Muscle layer of duodenum (tissue), 2 donors: ENCODE results near the gene ERC1.

Experiments
- H3K27ac ChIP-seq: one replicate; pipeline ENCODE4 v1.7.0; 2013; ENCODE audit warnings: mild to moderate bottlenecking, low read length
- H3K27me3 ChIP-seq: one replicate; pipeline ENCODE4 v1.7.0; 2013; ENCODE audit warnings: low read depth, mild to moderate bottlenecking, control low read depth, low read length
- H3K36me3 ChIP-seq, 2 donors: one replicate each; pipeline ENCODE4 v1.7.0; 2013; ENCODE audit warnings: low read length in 2 of 2, control low read depth in 1 of 2, mild to moderate bottlenecking in 1 of 2; ENCODE audit not compliant: insufficient read depth in 2 of 2, control insufficient read depth in 1 of 2
- H3K4me1 ChIP-seq, 2 donors: one replicate each; pipeline ENCODE4 v1.7.0; 2013; ENCODE audit warnings: low read length in 2 of 2, mild to moderate bottlenecking in 2 of 2, control low read depth in 1 of 2, moderate library complexity in 1 of 2; ENCODE audit not compliant: insufficient read depth in 2 of 2, control insufficient read depth in 1 of 2
- H3K4me3 ChIP-seq, 2 donors: one replicate each; pipeline ENCODE4 v1.7.0; 2013; ENCODE audit warnings: low read length in 2 of 2, low read depth in 1 of 2, mild to moderate bottlenecking in 1 of 2
- H3K9me3 ChIP-seq, 2 donors: one replicate each; pipeline ENCODE4 v1.7.0; 2013; ENCODE audit warnings: low read length in 2 of 2, control low read depth in 1 of 2, mild to moderate bottlenecking in 1 of 2; ENCODE audit not compliant: control insufficient read depth in 1 of 2
- donor health status: healthy.

The ERC1 gene

DNA sequence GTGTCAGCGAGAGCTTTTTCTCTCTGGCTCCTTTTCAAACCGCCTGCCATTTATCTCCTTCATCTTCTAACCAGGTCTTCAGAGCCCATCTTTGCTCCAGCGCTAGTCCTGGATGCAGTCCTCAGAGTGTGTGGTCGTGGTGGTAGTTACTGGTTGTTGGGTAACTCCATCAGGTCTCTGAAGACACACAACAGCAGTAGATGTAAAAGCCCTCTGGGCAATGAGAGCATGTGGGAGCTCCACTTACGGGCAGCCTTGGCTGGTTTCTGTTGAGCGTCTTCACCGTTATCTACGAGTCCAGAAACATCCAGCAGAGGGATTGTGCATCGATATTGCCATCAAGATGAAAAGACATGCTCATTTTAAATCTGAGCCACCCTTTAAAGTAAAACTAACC, 542.2 kb downstream of the ERC1 start:
- Histone ChIP-seq H3K4me1 (peaks cover 0 to 16% of the 10 kb centered on the region in 2 donors), H3K9me3 (no peaks in the 10 kb centered on the region), H3K36me3 (no peaks in the 10 kb centered on the region), H3K27me3 (peaks cover 35% of the 10 kb centered on the region), H3K4me3 (no peak overlapping the region), H3K27ac (no peak overlapping the region)

DNA sequence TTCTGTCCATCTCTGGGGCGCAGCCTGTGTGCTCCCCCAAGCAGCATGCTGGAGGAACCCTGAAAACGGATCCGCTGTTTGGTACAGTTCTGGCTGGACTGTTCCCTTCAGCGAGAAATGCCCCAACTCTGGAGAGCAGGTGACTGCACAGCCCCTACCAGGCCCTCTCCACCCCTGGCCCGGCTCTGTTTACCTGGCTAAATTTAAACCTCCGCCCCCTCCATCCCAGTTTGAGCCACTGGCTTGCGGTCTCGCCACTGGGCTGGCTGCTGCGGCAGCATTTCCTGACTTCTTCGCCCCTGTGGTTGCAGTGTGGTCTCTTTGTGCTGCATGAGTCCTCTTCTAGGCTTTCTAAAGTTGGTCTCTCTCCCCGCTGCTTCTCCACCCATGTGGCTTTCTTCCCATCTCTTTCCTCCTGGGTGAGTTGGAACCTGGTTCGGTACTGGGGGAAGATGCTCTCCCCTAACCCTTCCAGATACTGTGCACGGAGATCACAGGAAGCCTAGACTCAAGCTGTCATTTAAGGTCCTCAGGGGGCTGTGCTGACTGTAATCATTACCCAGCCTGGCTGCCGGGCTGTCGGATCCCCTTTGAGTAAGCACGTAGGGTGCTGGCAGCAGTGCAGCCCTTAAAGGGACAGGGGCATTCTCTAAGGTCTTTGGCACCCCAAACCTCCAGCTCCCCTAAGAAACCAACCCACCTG, 542.7 kb downstream of the ERC1 start:
- Histone ChIP-seq H3K27ac (no peak overlapping the region), H3K27me3 (peaks cover 32% of the 10 kb centered on the region), H3K36me3 (no peaks in the 10 kb centered on the region), H3K4me3 (no peak overlapping the region), H3K9me3 (no peaks in the 10 kb centered on the region), H3K4me1 (peaks cover 0 to 16% of the 10 kb centered on the region in 2 donors)

DNA sequence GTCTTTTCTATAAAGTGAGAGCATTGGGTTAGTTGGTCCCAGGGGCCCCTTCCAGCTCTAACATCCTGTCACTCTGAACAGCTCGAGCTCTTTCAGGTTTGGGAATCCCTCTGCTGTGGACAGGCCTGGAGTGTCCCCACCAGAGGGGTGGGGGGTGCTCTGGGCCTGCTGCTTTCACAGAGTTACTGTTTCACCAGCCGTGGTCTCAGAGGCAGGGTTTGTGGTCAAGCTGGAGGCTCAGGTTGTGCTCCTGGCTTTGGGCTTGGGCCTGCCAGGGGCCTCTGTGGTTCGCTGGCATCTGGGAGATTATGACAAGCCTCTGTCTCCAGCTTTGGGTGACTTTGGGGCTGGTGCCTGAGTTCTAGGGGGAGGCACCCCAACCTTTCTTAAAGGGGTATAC, 543.7 kb downstream of the ERC1 start:
- H3K27ac ChIP-seq, result no peak overlapping the region
- peaks cover 32% of the 10 kb centered on the region for H3K27me3 ChIP-seq
- peaks cover 0 to 12% of the 10 kb centered on the region in 2 donors for H3K4me1 ChIP-seq

DNA sequence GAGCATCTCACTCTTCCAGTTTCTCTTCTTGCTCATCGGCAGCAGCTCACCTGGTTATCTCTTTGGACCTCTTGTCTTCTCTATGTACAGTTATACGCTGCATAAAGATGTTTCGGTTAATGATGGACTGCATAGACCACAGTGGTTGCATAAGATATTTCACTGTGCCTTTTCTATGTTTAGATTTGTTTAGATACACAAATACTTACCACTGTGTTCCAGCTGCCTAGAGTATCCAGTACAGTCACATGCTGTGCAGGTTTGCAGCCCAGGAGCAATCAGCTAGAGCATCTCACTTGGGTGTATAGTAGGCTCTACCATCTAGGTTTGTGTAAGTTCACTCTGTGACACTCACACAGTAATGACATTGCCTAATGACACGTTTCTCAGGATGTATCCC, 545.8 kb downstream of the ERC1 start:
- no peak overlapping the region for H3K27ac ChIP-seq
- H3K4me1 ChIP-seq, result peaks cover 0 to 2% of the 10 kb centered on the region in 2 donors
- H3K27me3 ChIP-seq, result peaks cover 24% of the 10 kb centered on the region
- H3K9me3 ChIP-seq, result no peaks in the 10 kb centered on the region
- no peaks in the 10 kb centered on the region for H3K36me3 ChIP-seq
- H3K4me3 ChIP-seq, result no peak overlapping the region

More for the DNA sequence above, 543.7 kb downstream of the ERC1 start:
- Histone ChIP-seq H3K4me3 (no peak overlapping the region), H3K36me3 (no peaks in the 10 kb centered on the region), H3K9me3 (no peaks in the 10 kb centered on the region)

DNA sequence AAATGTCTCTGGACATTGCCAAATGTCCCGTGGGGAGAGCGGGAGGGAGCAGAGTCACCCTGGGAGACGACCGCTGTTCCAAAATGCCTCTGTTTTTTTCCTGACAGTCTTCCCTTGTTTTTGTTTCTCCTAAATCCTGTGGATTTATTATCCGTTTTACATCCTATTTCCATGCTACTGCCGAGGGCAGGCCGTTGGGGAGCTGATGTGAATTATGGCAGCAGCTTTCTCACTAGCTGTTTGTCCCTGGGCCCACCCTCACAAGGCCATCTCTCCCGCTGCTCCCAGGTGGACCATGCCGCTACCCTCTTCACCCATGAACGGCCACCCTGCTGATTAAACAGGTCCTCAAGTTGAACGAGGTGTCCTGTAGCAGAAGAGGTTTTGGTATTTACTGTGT, 548.1 kb downstream of the ERC1 start:
- no peak overlapping the region for H3K27ac ChIP-seq
- peaks cover 0 to 4% of the 10 kb centered on the region in 2 donors for H3K9me3 ChIP-seq
- no peaks in the 10 kb centered on the region for H3K36me3 ChIP-seq
- H3K4me3 ChIP-seq, result no peak overlapping the region
- peaks cover 5% of the 10 kb centered on the region for H3K27me3 ChIP-seq
- H3K4me1 ChIP-seq, result no peaks in the 10 kb centered on the region

DNA sequence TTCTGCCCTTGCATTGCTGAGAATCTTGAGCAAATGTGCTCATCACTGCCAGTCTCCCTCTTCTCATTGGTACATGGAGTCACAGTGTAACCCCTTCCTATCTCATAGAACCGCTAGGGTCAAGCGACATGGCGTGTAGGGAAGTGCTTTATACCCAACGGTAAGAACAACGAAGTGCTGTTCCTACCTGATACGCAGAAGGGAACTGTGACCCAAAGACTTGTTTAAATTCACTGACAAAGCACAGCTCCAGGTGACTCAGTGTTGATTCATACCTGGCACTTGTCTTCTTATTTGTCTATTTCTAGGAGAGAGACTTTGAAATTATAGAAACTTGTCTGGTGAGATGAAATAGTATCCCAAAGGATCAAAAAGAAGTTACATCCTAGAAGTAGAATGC, 549.7 kb downstream of the ERC1 start:
- Histone ChIP-seq H3K27me3 (peaks cover under 1% of the 10 kb centered on the region), H3K4me1 (no peaks in the 10 kb centered on the region), H3K36me3 (no peaks in the 10 kb centered on the region), H3K9me3 (peaks cover 0 to 4% of the 10 kb centered on the region in 2 donors), H3K4me3 (no peak overlapping the region), H3K27ac (no peak overlapping the region)

DNA sequence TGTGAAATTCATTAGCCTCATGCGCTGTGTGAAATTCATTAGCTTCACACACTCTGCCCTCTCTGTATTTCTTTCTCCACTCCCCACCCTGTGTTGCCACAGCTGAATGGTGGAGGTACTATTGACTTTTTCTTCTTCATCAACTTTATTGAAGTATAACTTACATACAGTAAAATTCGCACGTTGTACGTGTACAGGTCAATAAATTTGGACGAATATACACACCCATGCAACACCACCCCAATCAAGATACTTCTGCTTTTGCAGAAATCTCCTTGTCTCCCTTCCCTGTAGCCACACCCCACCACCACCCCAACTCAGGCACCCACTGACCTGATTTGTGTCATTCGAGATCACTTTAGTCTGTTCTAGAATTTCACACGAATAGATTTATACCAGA, 551.6 kb downstream of the ERC1 start:
- H3K4me3 ChIP-seq, result no peak overlapping the region
- no peak overlapping the region for H3K27ac ChIP-seq
- H3K27me3 ChIP-seq, result no peaks in the 10 kb centered on the region
- H3K9me3 ChIP-seq, result peaks cover 0 to 4% of the 10 kb centered on the region in 2 donors
- H3K36me3 ChIP-seq, result no peaks in the 10 kb centered on the region
- no peaks in the 10 kb centered on the region for H3K4me1 ChIP-seq

DNA sequence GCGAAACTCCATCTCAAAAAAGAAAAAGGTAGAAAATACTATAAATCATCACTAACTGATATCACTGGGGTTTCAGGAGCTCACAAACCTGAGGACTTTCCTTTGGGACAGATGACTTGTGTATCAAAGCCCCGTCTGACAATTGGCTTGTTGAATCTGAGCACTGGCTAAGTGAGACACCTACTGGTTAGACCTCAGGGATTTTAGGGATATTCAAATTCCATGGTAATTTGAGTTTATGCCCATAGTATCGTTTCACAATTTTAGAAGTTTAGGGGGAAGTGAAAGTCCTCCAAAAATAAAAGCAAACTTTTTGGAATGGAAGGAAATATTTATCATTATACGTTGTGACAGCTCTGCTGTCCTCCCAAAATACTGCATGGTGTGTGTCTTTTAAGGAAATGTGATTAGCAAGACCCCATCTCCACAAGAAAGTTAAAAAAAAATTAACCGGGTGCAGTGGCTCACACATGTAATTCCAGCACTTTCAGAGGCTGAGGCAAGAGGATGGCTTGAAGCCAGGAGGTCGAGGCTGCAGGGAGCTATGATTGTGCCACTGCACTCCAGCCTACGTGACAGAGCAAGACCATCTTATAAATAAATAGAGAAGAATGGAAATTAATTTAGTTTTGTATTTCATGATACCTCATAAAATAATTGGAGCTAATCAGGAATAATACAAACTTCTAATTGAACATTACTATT, 554.1 kb downstream of the ERC1 start:
- Histone ChIP-seq H3K9me3 (peaks cover 0 to 4% of the 10 kb centered on the region in 2 donors), H3K4me1 (no peaks in the 10 kb centered on the region), H3K27me3 (no peaks in the 10 kb centered on the region), H3K27ac (no peak overlapping the region), H3K36me3 (no peaks in the 10 kb centered on the region), H3K4me3 (no peak overlapping the region)
